ENCODE measurements around the gene DLX3. TPM values are rescaled to one million over a fixed set of nuclear protein-coding genes. Genes with fewer than 3 reads are reported as not detected.

Gene DLX3
- total RNA-seq, 1 experiment from 2014 or later, result not detected

DNA sequence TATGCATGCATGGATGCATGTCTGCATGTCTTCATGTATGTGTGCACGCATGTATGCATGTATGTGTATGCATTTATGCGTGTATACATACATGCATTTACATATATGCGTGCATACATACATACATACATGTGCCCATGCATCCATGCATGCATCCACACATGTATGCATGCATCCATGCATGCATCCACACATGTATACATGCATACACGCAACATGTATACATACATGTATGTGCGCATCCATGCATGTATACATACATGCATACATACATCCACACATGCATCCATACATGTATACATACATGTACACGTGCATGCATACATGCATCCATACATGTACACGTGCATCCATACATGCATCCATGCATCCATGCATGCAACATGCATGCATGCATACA is 29.8 kb upstream of the DLX3 start:
- no peak for DNase-seq (ENCODE audit: low spot score)

GRCh38 chr17:50023520-50023919 is 28.5 kb upstream of the DLX3 start:
- DNase-seq (ENCODE audit: low spot score), result no peak

DNA sequence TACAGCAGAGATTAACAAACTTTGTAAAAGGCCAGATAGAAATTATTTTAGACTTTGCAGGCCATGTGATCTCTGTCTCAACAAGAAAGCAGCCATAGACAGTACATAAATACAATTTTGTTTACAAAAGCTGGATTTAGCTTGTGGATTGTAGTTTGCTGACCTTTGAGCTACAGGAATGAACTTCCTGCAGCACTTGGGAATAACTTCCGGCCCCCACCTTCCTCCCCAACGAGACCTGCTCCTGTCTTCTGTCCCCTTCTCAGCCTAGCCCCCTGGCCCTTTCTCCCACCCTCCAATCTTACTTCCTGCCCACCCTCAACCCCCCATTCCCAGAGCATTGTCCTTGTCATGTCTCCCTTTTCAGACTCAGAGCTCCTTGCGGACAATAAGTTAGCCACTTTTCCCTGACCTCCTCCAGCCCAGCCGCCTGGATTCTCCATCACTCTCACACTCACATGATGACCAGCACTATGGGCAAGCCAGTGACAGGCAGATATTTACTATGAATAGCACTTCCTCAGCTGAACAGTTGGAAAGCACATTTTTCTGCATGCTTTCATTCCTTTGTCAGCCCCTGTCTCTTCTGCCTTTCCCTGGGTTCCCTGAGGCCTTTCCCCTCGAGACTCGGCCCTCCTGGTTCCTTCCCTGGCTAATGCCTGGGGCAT is 27.6 kb upstream of the DLX3 start:
- DNase-seq (ENCODE audit: low spot score), result no peak

GRCh38 chr17:50021681-50022370 is 26.8 kb upstream of the DLX3 start:
- DNase-seq (ENCODE audit: low spot score), result no peak

GRCh38 chr17:50020841-50021599 is 26.0 kb upstream of the DLX3 start:
- DNase-seq (ENCODE audit: low spot score), result no peak

DNA sequence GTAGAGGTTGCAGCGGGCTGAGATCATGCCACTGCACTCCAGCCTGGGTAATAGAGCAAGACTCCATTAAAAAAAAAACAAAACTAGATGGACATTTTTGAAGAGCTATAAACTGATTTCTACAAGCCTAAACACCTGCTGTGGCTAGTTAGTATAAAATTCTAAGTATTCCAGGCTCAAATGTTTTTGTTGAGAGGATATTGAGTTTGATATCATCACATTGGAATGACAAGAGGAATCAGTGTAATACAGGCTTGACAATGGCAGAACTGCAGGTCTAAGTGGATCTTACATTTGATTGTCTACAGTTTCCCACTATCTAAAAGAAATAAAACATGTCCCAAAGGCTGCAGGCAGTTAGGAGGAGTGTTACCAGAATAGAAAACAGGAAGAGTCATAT is 23.9 kb upstream of the DLX3 start:
- DNase-seq (ENCODE audit: low spot score), result no peak

- no peak for DNase-seq (ENCODE audit: low spot score)
Measured at GRCh38 chr17:50015146-50015545, 20.1 kb upstream of the DLX3 start.

- no peak for DNase-seq (ENCODE audit: low spot score)
Measured at GRCh38 chr17:50014471-50015088, 19.6 kb upstream of the DLX3 start.

DNA sequence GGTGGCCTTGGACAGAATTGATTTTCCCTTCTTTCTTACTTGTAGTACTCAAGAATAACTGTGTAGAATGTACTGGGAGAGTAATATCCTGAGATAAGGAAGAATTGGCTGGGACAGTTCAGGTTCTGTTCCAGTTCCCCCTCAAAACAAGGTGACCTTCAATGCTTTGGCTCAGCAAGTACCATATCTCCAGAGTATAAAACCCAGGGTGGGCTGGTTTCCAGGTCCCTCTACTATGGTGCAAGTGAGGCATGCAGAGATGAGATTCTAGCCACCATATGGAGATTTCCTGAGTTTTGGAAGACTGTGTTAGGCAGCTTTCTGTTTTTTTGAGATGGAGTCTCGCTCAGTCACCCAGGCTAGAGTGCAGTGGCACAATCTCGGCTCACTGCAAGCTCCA is 18.1 kb upstream of the DLX3 start:
- DNase-seq (ENCODE audit: low spot score), result no peak

GRCh38 chr17:50009282-50009681 is 14.3 kb upstream of the DLX3 start:
- DNase-seq (ENCODE audit: low spot score), result no peak

GRCh38 chr17:50003911-50004310 is 8.9 kb upstream of the DLX3 start:
- no peak for DNase-seq (ENCODE audit: low spot score)

DNA sequence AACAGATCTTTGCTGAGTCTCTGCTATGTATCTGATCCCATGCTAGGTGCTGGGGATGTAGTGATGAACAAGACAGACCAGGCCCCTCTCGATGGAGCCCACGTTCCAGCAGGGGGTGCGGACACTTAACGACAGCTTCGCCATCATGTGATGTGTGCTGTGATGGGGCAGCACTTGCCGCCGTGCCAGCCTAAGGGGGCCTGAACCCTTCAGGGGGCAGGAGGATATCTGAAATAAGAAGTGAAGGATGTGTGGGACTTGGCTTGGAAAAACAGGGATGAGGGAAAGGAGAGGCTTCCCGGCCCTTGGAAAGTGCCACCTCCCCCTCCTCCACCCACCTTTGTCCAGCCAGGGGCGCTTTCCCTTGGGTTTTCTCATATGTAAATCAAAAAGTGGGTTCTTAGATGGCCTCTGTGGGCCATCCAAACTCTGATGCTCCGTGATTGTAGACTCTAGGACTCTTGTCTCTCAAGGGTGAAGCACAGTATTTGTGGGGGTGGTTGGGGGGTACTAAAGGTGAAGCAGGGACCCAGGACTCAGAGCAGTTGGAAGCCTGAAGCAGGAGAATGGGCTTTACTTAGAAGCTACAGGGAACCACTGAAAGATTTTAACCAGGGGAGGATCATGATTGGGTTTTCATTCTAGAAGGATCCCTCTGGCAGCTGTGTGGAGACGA is 4.0 kb upstream of the DLX3 start:
- DNase-seq (ENCODE audit: low spot score), result no peak

DNA sequence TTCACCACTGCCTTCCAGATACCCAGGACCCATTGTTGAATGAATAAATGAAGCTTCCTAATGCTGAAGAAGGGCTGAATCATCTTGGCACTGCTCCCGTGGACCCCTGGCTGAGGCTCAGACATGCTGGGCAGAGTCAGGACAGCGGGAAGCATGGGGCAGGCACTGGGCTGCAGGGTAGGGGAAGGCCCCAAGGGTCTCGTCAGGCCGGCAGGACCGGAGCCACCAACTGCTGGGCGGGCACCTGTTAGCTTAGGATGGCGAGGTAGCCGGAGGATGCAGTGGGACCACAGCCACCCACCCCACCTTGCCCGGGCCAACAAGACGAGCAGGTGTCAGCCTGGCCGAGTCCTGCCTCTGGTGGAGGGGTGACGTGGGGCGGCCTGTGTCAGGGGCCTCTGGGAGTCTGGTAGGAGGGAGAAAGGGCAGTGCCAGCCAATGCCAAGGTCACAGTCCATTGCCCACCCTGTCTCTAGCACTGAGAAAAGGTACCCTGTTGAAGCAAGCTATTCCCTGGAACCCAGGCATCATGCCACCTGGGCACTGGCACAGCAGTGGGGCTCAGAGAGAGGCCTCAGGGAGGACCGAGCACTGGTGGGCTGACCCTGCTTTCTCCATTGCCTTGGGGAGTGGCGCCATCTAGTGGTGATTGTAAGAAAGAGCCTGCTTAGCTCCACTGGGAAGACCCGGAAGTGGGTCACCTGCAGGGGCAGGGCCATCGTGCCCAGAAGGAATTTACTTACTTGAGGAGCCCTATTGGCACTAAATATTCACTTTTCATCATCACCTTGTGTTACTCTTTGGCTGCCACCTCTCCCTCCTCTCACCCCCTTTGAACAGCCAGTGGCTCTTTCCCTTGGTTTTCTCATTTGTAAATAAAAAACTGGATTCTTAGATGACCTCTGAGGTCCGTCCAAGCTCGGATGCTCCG is 3.0 kb upstream of the DLX3 start:
- DNase-seq (ENCODE audit: low spot score), result peak; percentile 98

GRCh38 chr17:49997301-49997650 is 2.3 kb upstream of the DLX3 start:
- no peak for DNase-seq (ENCODE audit: low spot score)

DNA sequence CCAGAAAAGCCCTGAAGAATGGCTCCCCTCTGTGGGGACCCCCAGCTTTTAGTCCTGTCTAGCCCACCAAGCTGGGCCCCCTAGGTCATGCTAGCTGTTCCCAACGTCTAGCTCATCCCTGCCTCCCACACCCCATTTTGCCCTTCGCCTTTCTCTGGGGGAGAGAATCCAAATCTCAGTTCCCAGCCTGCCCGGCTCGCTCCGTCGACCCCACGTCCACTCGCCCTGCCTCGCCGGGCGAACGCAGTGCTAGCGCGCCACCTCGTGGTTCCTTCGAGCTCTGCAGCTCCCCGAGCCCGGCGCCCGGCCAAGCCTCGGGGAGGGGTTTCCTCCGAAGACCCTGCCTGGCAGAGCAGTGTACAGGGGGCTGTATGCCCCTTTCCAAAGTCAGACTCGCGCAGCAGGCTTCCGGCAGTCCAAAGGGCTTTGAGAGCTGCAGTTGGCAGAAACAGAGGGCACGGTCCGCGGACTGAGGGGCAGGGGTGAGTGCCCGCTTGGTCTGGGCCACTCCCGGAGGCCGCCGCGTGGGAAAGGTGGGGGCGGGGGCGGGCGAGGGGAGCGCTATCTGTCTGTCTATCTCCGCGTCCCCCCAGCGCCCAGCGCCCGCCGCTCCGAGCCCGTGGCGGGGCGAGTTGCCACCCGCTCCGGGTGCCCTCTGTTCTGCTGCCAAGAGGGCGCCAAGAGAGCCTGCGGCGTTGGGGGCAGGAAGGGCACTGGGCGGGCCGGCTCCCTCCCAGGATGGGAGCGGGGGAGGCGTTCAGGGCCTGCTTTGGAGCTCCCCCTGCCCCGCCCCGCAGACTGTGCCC is 1.7 kb upstream of the DLX3 start:
- DNase-seq (ENCODE audit: low spot score), result peak; percentile 63

DNA sequence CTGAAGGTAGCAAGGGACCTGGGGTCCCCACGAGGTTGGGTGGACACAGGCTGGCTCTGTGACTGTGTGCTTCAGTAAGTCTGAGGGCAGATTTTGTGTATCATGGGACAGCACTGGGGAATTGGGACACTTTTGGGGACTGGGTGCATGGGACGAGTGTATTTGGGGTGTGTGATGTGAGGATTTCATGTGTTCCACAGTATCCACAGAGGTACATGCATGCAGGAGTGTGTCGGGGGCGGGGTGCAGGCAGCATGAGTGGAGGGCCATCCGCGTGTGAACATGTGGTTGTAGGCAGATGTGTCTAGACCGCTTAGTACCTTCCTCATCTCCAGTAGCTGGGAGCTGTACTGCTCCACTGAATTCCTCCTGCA is 1.1 kb upstream of the DLX3 start:
- no peak for DNase-seq (ENCODE audit: low spot score)

GRCh38 chr17:49994085-49995054 is 654 bp downstream of the DLX3 start:
- no peak for DNase-seq (ENCODE audit: low spot score)

- no peak for DNase-seq (ENCODE audit: low spot score)
Measured at GRCh38 chr17:49993423-49994060, 1.5 kb downstream of the DLX3 start.

All from HT-29 (cell line).